SK-N-MC (cell line): ENCODE results near the gene DLL1.

Experiments
- EZH2 ChIP-seq: fragments of 200-600 bp; sonication (generic); IDR thresholded peaks from one replicate; pipeline ENCODE4 v1.6.1; 2017; ENCODE audit warnings: antibody characterized with exemption
- FOXP2 ChIP-seq: optimal IDR thresholded peaks from 2 replicates; pipeline ENCODE3; 2011; ENCODE audit warnings: mild to moderate bottlenecking, moderate library complexity; ENCODE audit not compliant: insufficient read depth; ENCODE audit errors: extremely low read length, control extremely low read depth
- POLR2AphosphoS5 ChIP-seq: IDR thresholded peaks from 2 replicates; pipeline ENCODE4 v1.6.1; 2012; ENCODE audit warnings: mild to moderate bottlenecking, low read depth, low read length, borderline replicate concordance

DNA sequence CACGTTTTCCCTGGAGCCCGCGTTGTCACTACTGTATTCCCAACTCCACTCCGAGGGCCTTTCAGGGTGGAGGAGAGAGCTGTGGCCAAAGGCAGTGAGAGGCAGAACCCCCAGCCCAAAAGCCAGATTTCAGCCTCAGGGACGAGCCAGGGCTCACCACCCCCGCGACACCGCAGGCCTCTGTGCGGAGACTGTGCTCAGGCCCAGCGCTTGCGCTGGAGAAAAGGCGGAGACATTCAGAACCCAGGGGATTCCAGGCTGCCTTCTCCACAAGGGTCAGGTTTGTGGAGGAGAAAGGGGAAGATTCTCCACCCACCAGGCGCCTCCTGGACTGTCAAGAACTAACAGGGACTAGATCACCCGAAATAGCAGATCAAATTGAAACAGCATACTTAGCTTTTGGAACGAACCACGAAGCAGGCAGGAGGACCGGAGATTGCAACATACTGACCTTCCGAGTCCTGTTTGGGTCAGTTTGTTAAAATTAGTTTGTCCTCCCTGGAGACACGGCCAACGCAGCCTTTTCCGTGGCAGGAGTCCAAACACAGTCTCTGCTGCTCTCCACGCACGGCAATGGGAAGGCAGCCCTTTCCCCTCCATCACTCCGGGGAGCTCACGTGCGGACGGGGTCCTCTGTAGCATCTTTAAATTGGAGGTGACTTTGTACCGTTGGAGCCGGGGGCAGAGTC lies 14.4 kb downstream of the DLL1 start:
- TF ChIP-seq POLR2AphosphoS5 = no peak
- no peak for TF ChIP-seq FOXP2
- TF ChIP-seq EZH2 = no peak
